ENCODE measurements around the gene EPHB3. TPM values are rescaled to one million over a fixed set of nuclear protein-coding genes. Genes with fewer than 3 reads are reported as not detected.

Gene EPHB3
- polyA plus RNA-seq, 2 of the 4 experiments (the other 2 are of a cell fraction), result 0.36 to 0.50 TPM

- Histone ChIP-seq H3K4me2 (no peak overlapping the region), H3K9me3 (no peaks in the 10 kb centered on the region), H3K27ac (no peak overlapping the region), H3K4me1 (no peaks in the 10 kb centered on the region), H3K4me3 (no peak overlapping the region)
- 59% methylated on average over 6 of the region's 10 CpGs for WGBS (ENCODE audit: missing lambda C conversion rate)
- TF ChIP-seq MAZ (IDR thresholded peaks at IDR 0.05; ENCODE audit: borderline replicate concordance, low read depth, low read length) (no peak), BCL3 (IDR thresholded peaks at IDR 0.05) (no peak), E2F6 (IDR thresholded peaks at IDR 0.05; ENCODE audit: borderline replicate concordance, low read depth) (no peak), ZSCAN20 (CRISPR knock-in tag; IDR thresholded peaks at IDR 0.05) (no peak), HOXA7 (CRISPR knock-in tag; IDR thresholded peaks at IDR 0.05) (no peak), FOXS1 (CRISPR knock-in tag; IDR thresholded peaks at IDR 0.05) (no peak), MYC (IDR thresholded peaks at IDR 0.05; ENCODE audit: borderline replicate concordance, low read length) (no peak), POLR2AphosphoS2 (conservative IDR thresholded peaks at IDR 0.05; ENCODE audit: low read length) (no peak)
- DNase-seq (ENCODE audit: low read depth in 1 of 2, low spot score in 1 of 2), result no peak
- no peak for ATAC-seq
- ChIA-PET CTCF (interaction anchor here (1.7 kb wide), 1 partner anchor 39 kb away, joined by 7 read pairs; the partner anchor contains the start of gene EPHB3), POLR2A (no interaction called here)
- FAIRE-seq, result no peak
These were observed 39.2 kb downstream of the EPHB3 start for GRCh38 chr3:184600685-184601377.

- FAIRE-seq, result no peak
- DNase-seq (ENCODE audit: low read depth in 1 of 2, low spot score in 1 of 2), result no peak
- H3K4me1 ChIP-seq, result no peaks in the 10 kb centered on the region
- POLR2A ChIA-PET, result no interaction called here
- CTCF ChIA-PET, result interaction anchor here (0.9 kb wide), 1 partner anchor 40 kb away, joined by 3 read pairs; the partner anchor contains the start of gene EPHB3
- TF ChIP-seq USF2 (IDR thresholded peaks at IDR 0.05) (no peak), HDAC2 (IDR thresholded peaks at IDR 0.05) (no peak), HOXB13 (CRISPR knock-in tag; IDR thresholded peaks at IDR 0.05; ENCODE audit: low read depth) (no peak), SMC3 (IDR thresholded peaks at IDR 0.05) (no peak), EHF (CRISPR knock-in tag; IDR thresholded peaks at IDR 0.05) (no peak), TP53 (CRISPR knock-in tag; IDR thresholded peaks at IDR 0.05) (no peak), HOXA7 (CRISPR knock-in tag; IDR thresholded peaks at IDR 0.05) (no peak), FOSB (CRISPR knock-in tag; IDR thresholded peaks at IDR 0.05) (no peak), RFX5 (IDR thresholded peaks at IDR 0.05) (no peak), TFCP2L1 (CRISPR knock-in tag; IDR thresholded peaks at IDR 0.05) (no peak), GATA3 (IDR thresholded peaks at IDR 0.05; ENCODE audit: borderline replicate concordance) (no peak), ZC3H11A (IDR thresholded peaks at IDR 0.05) (no peak)
- ATAC-seq, result no peak
- no peak overlapping the region for H3K4me3 ChIP-seq
- no peaks in the 10 kb centered on the region for H3K9me3 ChIP-seq
- no peak overlapping the region for H3K4me2 ChIP-seq
- no peak overlapping the region for H3K27ac ChIP-seq
- 55% methylated on average over 13 of the region's 63 CpGs for WGBS (ENCODE audit: missing lambda C conversion rate)
These were observed 40.2 kb downstream of the EPHB3 start for GRCh38 chr3:184601576-184602371.
